Ovary (tissue), 3 donors: ENCODE data around the gene FABP6.

ENCODE experiments used
- POLR2A ChIP-seq: fragments of 450-650 bp; IDR thresholded peaks from one replicate; pipeline ENCODE4 v1.6.1; 2017; ENCODE audit warnings: antibody characterized with exemption, mild to moderate bottlenecking, moderate library complexity
- TF ChIP-seq, protein P1 (sequence below), 3 donors: fragments of 450-650 bp in 2 of 3; fragments of 200-600 bp in 1 of 3; IDR thresholded peaks; one replicate each; pipeline versions ENCODE4 v1.5.1 to v1.8.0; 2016 to 2022; ENCODE audit warnings: antibody characterized with exemption in 3 of 3, mild to moderate bottlenecking in 1 of 3
- donor health status: DM: no; HTN: no; CAD: no.

DNA sequence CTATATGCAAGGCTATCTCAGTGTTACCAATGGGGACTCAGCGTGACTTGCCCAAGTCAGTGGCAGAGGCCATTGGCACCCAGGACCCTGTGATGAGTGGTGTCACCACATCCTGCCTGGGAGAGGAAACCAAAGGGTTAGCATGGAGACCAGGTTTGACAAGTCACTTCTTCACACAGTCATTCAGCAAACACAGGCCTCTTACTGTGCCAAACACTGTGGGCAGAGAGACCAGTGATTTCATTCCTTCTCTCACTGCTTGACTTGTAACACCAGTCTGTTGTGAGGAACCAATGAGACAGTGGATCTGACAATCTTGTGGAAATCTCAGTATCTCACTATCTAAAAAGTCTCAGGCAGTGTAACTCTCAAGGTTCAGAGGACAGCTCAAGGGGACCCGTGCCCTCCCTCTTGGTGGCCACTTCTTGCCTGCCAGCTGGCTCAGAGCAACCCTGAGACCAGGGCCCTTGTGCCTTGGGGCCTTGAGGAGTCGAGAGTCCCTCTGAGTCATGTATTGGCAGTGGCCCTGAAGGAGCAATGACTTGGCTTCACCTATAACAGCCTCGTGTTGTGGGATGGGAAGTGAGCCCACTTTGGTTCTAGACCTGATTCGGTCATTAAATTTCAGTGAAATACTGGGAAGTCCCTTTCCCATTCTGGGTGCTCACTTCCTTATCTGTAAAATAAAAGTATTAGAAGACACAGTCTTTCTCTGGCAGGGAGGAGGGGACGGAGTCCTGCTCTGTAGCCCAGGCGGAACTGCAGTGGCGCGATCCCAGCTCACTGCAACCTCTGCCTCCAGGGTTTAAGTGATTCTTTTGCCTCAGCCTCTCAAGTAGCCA lies 1.6 kb downstream of the FABP6 start:
- no peak for TF ChIP-seq POLR2A
- TF ChIP-seq, protein P1, sequence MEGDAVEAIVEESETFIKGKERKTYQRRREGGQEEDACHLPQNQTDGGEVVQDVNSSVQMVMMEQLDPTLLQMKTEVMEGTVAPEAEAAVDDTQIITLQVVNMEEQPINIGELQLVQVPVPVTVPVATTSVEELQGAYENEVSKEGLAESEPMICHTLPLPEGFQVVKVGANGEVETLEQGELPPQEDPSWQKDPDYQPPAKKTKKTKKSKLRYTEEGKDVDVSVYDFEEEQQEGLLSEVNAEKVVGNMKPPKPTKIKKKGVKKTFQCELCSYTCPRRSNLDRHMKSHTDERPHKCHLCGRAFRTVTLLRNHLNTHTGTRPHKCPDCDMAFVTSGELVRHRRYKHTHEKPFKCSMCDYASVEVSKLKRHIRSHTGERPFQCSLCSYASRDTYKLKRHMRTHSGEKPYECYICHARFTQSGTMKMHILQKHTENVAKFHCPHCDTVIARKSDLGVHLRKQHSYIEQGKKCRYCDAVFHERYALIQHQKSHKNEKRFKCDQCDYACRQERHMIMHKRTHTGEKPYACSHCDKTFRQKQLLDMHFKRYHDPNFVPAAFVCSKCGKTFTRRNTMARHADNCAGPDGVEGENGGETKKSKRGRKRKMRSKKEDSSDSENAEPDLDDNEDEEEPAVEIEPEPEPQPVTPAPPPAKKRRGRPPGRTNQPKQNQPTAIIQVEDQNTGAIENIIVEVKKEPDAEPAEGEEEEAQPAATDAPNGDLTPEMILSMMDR (IDR thresholded peaks at IDR 0.05): no peak
